DMS153 treated with DMSO at 0.1 percent for 48 hours (cell line): ENCODE measurements around the gene FCER2.
"Not testable (repeated sequence)": the region's sequence is repeated elsewhere in the genome, so short reads cannot be mapped to it uniquely, and the experiment has no call there.

Source experiments
- DNase-seq: peaks from one replicate; lab custom pipeline; 2025; ENCODE audit not compliant: unreplicated experiment; lab: John Stamatoyannopoulos, UW

FCER2 gene

DNA sequence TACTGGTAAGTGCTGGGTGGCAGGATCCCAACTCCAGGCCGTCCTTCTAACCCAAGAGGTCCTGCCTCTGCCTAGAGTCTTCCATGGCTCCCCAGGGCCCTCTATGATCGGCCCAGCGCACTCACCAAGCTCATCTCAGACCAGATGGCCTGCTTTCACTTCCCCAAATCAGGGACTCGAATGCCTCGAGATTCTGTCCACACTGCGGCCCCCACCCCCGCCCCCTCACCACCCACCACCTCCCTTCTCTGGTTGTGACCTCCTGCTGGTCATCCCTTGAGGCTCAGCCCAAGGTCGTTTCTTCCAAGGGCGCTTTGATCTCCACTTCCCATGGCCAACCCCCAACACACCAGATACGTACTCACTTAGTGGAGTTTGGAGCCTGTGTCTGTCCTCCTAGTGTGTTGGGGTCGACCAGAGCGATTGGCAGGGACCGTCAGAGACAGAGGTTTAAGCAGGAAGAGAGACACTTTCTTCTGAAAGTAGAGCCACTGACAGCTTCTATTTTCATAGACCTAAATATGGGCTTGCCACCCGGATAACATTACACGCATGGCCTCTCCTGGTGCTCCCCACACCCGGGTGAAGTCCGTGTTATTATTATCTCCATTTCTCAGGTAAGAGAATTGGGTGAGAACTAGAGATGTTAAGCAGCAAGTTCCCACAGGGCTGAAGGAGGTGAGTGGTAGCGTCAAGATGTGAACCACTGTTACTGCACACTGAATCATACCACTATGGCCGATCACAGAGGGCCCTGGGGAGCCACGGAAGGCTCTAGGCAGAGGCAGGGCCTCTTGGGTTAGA, at the start of gene FCER2:
Gene FCER2 (minus strand): TSS at position 478 of the 804 bp plus-strand sequence. CDS start 2,371 bp downstream, outside the sequence.
- no peak for DNase-seq

DNA sequence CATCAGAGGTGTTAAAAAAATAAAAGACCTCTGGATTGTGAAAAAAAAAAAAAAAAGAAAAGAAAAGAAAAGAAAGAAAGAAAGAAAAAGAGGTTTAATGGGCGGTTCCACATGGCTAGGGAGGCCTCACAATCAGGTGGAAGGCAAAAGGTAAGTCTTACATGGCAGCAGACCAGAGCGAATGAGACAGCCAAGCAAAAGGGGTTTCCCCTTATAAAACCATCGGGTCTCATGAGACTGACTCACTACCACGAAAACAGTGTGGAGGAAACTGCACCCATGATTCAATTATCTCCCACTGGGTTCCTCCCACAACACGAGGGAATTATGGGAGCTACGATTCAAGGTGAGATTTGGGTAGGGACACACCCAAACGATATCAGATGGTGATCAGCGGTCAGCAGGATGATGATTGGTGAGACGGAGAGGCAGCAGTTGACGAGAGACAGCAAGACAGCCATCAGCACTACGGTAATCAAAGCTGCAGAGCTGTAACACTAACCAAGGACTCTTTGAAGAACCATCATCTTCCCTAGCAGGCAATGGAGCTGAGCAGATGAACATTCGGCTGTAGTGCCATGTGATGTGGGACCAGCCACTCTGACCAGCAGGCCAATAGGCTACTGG, 49.3 kb upstream of the FCER2 start:
- no peak for DNase-seq

DNA sequence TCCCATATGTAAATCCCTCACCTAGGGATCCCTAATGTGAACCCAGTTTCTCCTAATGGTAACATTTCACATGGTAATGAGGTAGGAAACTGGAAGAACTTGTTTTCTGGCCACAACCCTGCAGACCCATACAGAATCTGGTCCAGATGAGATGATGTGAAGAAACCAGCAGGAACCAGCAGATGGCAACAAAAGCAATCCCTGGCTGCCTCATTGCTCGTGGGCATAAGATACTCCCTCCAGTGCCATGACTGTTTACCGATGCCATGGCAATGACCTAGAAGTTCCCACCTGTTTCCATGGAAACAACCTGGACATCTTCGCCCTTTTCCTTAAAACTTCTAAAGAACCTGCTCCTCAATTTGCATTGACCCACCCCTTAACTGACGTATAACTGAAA, 46.8 kb upstream of the FCER2 start:
- DNase-seq, result no peak

- DNase-seq, result no peak
Measured at GRCh38 chr19:7748171-7748570, 46.2 kb upstream of the FCER2 start.

GRCh38 chr19:7746903-7747884, 45.3 kb upstream of the FCER2 start, which contains the start of gene CD209:
CD209 (minus strand) TSS chr19:7747534; CDS start chr19:7747511, 23 bp downstream.
- no peak for DNase-seq

- not testable (repeated sequence) for DNase-seq
Measured at GRCh38 chr19:7746306-7746705, 44.4 kb upstream of the FCER2 start.

- DNase-seq, result no peak
Measured at GRCh38 chr19:7744871-7745650, 43.1 kb upstream of the FCER2 start.

DNA sequence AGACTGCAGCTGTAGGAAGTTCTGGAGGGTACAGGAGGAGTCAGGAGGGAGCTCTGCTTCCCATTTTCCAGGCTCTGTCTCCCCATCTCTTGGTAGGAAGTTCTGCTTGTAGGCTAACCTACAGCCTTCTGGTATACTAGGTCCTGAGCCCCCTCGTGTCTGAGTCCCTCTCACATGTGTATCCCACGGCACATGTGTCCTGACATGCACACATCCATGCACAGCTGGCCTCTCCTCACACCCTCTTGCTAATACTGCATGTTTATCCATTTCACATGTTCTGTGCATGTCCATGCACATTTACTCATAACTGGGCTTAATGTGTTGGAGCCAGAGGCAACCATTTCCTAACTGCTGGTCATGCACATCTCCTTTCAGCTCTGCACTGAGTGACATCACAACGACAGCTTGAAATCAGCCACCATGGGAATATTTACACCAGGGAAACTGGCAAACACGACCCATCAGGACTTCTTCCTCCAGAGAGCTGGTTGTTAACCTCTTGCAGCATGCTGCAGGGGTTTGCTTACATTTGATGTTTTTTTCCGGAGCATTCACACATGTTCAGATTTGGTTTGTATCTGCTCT, 42.4 kb upstream of the FCER2 start:
- DNase-seq, result no peak

- no peak for DNase-seq
Measured at GRCh38 chr19:7743425-7743841, 41.5 kb upstream of the FCER2 start.

GRCh38 chr19:7742991-7743390, 41.1 kb upstream of the FCER2 start:
- DNase-seq, result no peak

DNA sequence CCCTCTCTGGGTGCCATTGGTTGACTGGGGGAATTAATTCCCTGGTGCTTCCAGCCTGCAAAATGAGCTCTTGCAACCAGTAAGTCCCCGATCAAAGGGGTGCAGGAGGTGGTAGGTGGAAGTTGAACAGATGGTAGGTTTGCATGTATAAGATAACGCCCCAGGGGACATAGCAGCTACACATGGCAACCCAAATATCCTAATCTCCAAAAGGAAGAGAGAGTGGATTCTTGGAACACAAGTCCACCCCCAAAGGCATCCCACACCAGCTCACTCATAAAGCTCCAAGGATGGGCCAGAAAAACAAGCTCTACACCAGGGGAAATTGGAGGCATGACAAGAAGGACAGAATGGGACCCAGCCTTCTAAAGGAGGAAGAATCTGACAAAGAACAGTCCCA, 40.6 kb upstream of the FCER2 start:
- no peak for DNase-seq

DNA sequence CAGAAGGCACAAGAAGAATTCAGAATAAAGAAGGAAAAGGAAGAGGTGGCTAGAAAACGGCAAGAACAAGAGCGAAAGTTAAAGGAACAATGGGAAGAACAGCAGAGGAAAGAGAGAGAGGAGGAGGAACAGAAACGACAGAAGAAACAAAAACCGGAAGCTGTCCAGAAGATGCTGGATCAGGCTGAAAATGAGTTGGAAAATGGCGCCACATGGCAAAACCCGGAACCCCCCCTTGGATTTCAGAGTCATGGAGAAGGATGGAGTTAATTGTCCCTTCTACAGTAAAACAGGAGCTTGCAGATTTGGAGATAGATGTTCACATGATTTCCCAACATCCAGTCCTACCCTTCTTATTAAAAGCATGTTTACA, 38.7 kb upstream of the FCER2 start:
- no peak for DNase-seq

DNA sequence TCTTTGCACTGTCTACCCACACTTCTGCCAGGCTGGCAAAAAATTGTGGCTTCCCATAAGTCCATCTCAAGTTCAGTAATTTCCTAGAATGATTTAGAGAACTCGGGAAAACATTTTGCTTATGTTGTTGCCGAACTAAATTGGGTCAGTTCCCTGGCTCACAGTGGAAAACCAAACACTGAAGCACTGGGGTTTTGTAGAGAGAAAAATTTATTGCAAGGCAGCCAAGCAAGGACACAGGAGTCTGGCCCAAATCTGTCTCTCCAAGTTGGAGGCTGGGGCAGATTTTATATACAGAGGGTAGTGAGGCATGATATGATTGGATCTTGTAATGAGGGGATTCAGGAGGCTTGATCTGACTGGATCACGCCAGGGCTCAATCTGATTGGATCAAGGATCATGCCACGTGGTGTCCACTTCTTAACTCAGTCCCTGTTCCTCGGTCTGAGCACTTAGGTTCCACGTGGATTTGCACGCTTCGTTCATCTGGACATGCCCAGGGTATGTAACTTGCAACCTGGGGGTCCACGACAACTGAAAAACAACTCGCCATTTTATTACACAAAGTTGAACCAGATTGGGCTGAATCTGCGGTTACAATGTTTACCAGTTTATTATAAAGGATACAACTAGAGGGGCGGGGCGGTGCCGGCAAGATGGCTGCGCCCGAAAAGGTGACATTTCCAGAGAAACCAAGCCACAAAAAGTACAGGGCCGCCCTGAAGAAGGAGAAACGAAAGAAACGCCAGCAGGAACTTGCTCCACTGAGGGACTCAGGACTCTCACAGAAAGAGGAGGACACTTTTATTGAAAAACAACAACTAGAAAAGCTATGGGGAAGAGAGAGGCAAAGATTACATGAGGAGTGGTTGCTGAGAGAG, 38.1 kb upstream of the FCER2 start:
- no peak for DNase-seq

GRCh38 chr19:7739211-7739755, 37.4 kb upstream of the FCER2 start:
- no peak for DNase-seq

- DNase-seq, result no peak
Measured at GRCh38 chr19:7738023-7738422, 36.1 kb upstream of the FCER2 start.

DNA sequence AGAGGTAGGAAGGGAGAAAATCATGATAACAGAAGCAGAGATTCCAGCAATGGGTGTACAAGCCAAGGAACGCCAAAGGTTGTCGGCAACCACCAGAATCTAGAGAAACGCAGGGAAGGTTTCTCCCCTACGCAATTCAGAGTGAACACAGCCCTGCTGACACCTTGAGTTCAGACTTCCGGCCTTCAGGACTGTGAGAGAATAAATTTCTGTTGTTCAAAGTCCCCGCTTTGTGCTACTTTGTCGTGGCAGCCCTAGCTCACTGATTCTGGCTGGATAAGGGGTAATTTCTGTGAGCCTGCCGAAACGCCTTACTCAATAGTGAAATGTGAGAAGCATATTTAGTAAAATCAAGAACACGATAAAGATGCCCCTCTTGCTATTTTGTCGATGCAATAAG, 35.3 kb upstream of the FCER2 start:
- DNase-seq, result no peak

- no peak for DNase-seq
Measured at GRCh38 chr19:7736148-7736547, 34.2 kb upstream of the FCER2 start.

DNA sequence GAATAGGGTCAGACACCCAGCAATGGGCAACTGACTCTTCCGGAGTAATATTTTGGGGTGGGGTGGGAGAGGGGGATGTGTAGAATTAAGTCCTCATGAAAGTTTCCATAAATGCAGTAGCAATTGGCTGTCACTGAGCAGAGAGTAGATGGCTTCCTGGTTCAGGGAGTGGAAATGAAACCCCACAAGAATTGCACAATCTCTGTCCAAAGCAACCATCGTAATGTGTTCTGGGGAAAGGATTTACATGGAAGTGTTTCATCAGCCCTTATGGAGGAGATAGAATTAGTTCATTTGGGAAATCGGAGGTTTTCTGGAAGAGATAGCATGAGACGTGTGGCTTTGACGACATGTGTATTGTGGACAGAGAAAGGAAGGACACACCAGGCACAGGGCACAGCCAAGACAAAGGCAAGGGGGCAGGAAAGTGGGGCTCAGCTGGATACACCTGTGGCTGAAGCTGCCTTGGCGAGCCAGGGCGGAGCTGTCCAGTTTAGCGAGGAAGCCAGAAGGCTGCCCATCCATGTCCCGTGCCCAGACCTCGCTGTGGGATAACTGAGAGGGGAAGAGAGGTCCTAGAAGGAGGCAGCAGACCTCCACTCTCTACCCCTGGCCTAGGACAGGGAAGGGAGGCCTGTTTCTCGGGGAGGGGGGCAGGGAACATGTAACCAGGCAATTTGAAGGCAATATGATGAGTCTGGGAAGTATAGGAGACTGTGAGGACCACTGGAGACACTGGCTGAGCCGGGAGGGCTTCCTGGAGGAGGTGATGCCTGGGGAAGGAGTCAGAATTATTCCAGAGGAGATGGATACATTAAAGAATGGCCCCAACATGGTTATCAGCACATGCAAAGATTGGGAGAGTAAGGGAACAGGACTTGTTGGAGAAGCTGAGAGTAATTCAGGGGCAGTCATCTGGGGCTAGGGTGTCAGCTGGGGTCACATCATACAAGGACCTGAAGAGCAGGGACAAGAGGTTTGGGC, 32.6 kb upstream of the FCER2 start:
- no peak for DNase-seq
